Activated CD4-positive, CD25-positive, alpha-beta regulatory T cell treated with anti-CD3 and anti-CD28 coated beads, Interleukin-2, amount 50 U/mL, for 16 hours (primary cell): ENCODE measurements around the gene STXBP2.

ENCODE experiments used
- DNase-seq: peaks from one replicate; pipeline ENCODE4 v3.0.0-alpha.2; 2020; ENCODE audit warnings: low read depth, low spot score

Gene STXBP2

DNA sequence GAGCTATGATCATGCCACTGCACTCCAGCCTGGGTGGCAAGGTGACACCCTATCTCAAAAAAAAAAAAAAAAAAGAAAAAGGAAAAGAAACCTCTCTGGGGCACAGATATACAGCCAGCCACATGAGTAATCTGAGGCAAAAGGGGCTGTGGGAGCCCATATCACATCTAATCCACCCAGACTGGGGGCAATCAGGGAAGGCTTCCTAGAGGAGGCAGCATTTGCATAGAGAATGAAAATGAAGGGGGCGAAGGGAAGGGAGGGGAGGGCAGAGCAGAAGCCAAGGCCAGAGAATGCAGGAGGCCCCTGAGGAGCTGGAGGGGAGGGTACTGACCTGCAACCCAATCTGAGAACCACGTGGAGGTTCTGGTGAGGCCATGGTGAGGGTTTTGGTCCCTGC, 13.2 kb downstream of the STXBP2 start:
- no peak for DNase-seq

DNA sequence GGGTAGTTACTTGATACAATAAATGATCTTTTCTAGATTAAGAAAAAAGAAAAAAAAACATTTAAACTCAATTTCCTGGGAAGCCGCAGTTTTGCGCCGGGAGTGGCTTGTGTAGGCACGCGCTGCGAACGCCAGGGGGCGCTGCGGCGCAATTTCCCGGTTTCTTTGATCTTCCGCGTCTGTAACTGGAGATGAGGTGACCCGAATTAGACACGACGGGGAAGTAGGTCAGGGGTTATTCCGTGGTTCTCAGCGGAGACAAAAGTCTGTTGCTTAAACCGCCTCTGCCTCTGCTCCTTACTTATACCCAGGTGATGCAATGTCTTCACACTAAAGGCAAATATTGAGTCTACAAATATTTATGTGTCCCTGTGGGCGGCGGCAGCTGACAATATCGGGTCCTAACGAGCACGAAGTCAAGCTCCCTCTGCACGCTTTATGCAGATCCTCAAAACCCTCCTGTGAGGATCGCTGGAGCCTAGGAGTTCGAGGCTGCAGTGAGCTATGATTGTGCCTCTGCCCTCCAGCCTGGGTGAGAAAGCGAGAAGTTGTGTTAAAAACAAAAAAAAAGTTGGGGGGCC, 15.2 kb downstream of the STXBP2 start:
- peak; percentile 76 for DNase-seq

DNA sequence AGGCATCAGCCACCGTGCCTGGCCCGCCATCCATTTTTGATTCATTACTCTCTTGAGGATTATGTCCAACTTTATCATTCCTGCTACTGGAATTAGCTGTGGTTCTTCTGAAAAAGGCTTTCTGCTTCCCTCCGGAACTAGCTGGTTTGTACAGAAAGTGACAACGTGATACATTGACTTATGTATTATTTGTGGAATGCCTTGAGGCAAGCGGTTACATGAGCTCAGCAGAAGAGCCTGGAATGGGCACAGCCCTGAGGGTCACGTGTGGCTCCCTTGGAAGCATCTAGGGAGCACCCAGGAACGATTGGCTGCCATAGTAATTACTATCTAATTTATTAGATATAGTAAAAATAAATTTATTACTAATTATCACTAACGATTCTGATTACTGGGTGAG, 17.5 kb downstream of the STXBP2 start:
- DNase-seq = no peak

DNA sequence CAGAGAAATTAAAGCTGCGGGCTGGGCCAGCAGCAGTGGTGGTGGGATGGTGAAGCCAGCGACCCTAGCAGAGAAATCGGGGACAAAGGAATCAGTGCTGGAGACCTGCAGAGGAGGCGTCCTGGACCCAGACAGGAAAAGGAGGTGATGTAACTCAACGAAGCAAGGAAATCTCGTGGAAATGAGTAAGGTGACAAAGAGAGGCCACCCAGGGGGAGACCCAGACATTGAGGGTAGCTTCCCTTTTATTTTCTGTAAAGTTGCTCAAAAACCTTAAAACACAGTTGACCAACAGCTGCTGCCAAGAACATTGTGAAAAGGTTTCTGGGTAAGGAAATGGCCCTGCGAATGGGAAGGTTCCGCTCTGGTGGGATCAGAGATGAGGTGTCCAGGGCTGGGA, 18.7 kb downstream of the STXBP2 start:
- DNase-seq = no peak

DNA sequence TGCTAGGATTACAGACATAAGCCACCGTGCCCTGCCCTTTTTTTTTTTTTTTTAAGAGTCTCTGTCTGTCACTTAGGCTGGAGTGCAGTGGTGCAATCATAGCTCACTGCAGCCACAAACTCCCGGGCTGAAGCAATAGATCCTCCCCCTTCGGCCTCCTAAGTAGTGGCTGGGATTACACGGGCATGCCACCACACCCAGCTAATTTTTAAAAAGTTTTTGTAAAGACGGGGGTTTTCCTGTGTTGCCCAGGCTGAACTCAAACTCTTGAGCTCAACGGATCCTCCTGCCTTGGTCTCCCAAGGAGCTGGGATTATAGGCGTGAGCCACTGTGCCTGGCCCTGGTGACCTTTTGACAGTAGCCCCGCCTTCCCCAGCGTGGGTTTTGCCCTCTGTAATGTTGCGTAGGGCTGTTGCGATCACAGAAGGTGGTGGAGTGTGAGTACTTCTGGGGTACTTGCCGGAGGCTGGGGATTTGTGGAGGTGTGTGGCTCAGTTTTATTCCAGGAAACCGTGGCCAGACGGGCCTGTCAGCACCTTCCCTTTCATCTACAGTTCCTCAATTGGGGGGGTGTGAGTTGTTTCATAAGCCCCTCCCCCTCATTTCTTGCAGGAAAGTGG, 20.3 kb downstream of the STXBP2 start:
- no peak for DNase-seq

DNA sequence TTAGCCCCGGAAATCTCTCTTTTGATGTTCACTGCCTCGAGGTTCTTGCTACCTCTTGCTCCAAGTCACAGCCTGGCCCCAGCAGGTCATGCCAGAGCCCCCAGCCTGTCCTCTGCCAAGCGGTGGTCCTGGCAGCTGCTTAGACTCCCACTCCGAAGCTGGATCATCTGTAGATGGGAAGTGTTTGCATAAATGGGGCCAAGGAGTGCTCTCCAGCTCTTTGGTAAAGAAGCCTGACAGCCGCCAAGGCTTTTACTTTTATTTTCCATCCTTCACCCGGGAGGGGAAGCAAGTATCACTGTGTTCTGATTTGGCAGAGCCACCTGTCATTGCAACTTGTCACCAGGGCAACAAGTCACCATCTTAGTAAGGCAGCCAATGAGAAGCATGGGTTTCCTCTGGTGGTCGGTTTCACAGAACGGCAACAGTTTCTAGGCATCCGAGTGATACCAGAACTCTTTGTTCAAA, 21.3 kb downstream of the STXBP2 start:
- DNase-seq = no peak

- DNase-seq = no peak
Observed at GRCh38 chr19:7661744-7662538, 25.0 kb downstream of the STXBP2 start.

DNA sequence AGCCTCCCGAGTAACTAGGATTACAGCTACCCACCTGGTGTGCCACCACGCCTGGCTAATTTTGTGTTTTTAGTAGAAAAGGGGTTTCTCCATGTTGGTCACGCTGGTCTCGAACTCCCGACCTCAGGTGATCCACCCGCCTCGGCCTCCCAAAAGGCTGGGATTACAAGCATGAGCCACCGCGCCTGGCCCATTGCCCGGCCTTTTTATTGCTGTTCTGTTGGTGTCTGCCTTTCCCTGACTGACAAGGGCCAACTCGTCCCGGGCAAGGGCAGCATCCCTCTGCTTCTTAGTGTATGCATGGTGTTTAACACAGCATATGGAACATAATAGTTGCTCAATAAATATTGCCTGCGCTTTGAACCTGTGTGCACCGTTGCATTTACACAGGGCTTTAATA, 25.7 kb downstream of the STXBP2 start:
- no peak for DNase-seq

GRCh38 chr19:7663706-7664105, 26.8 kb downstream of the STXBP2 start:
- no peak for DNase-seq

DNA sequence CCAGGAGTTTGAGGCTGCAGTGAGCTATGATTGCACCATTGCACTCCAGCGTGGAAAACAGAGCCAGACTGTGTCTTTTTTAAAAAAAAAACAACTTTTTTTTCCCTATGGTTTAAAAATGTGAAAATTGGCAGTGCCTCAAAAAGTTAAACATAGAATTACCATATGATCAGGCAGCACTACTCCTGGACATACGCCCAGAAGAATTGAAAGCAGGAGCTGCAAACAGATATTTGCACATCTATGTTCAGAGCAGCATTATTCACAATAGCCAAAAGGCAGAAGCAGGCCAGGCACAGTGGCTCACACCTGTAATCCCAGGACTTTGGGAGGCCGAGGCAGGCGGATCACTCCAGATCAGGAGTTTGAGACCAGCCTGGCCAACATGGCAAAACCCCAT, 28.2 kb downstream of the STXBP2 start:
- DNase-seq = no peak

DNA sequence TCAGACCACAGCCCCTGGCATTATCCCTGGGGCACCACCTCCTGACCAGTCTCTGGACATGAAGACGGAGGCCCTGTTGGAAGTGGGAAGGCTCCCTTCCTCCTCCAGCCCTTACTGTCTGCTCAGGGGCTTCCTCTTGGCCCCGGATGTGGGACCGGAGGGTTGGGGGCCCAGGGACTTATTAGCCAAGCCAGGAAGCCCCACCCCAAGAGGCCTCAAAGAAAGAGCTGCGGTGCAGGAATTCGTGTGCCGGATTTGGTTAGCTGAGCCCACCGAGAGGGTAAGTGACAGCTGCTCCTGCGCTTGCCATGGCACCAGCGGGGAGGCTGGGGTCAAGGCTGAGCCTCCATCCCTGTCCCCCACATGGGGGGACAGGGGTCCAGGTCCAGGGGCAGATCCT, 31.9 kb downstream of the STXBP2 start, which contains the start of gene RETN:
RETN (plus strand) TSS at position 208 of the 400 bp plus-strand sequence. CDS start 278 bp downstream, outside the sequence.
- no peak for DNase-seq

GRCh38 chr19:7669641-7670040, 32.7 kb downstream of the STXBP2 start:
- DNase-seq = no peak

DNA sequence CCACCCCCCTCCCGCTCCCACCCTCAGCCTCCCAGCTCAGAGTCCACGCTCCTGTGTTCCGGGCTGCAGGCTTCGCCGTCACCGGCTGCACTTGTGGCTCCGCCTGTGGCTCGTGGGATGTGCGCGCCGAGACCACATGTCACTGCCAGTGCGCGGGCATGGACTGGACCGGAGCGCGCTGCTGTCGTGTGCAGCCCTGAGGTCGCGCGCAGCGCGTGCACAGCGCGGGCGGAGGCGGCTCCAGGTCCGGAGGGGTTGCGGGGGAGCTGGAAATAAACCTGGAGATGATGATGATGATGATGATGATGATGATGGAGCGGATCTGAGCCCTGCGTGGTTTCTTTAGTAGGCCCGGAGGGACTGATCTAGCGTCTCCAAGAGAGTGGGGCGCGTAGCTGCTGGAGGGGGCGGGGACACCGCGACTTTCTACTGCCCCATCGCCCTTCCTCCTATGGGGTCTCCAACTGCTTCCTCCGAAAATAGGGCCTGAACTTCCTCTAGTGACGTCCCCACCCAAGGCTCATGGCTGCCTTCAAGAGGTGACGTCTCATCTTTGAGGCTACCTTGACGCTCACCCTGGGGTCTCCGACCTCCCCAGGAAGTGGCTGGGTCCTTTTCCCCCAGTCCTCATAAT, 33.4 kb downstream of the STXBP2 start:
- DNase-seq = no peak

DNA sequence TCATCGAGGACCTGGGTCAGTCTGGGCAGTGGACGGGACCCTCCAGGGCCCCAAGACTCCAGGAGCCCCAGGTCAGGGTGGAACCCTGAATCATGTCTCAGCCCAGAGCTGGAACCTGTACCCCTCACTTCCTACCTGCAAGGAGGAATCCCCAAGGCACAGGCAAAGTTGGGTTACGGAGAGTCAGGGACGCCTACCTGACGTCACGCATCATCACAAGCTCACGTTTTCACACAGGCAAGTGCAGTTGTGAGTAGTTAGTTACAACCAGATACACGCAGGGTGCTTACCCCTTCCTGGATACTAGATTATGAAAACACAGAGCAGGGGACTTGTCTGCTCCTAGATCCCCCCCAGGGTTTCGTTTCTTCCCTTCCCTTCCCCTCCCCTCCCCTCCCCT, 33.9 kb downstream of the STXBP2 start:
- no peak for DNase-seq

GRCh38 chr19:7672522-7672921, 35.6 kb downstream of the STXBP2 start:
- no peak for DNase-seq

DNA sequence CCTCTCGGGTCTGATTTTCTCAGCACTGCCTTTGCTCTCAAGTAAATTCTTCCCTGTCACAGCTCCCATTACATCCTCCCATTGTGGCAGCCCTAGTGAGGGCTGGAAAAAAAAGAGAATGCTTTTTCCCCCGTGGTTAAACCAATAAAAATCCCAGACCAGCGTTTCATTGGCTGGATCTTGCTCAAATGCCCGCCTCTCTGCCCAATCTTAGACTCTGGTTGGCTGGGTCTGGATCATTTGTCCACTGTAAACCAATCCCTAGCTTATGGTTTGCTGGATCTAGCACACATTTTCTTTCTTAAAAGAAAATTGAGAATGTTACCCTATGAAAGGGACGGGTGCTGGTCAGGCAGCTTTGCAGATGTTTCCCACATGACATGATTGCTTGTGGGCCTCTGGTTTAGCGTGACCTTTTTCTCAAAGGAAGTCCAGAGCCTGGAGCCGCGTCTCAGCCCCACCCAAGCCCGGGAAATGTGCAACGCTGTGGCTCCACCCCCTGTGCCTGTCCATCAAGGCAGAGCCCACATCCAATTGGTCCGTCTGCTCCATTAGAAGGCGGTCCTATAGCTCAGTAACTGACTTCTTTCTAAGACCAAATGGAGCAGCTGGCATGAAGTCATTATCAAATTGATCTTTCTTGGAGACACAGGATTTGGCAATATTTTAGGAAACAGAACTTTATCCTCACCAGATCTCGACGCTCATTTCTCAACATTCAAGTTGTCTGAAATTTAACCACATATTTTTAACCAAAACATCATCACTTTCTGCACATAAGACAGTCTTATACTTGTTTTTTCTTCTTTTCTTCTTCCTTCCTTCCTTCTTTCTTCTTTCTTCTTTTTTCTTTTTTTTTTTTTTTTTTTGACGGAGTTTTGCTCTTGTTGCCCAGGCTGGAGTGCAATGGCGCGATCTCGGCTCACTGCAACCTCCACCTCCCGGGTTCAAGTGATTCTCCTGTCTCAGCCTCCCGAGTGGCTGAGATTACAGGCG, 37.4 kb downstream of the STXBP2 start:
- DNase-seq = no peak

GRCh38 chr19:7676376-7676775, 39.5 kb downstream of the STXBP2 start:
- no peak for DNase-seq

GRCh38 chr19:7676854-7677253, 39.9 kb downstream of the STXBP2 start, which contains the start of gene MCEMP1:
Gene MCEMP1 (plus strand): TSS chr19:7677090. CDS start chr19:7677121, 31 bp downstream.
- no peak for DNase-seq

GRCh38 chr19:7677669-7678311, 40.9 kb downstream of the STXBP2 start:
- no peak for DNase-seq

- peak; percentile 62 for DNase-seq
Observed at GRCh38 chr19:7678971-7679751, 42.3 kb downstream of the STXBP2 start.
